Sigmoid colon (tissue), 7 donors: Measurements from ENCODE around the gene ARMC12. TPM values are rescaled to one million over a fixed set of nuclear protein-coding genes. Genes with fewer than 3 reads are reported as not detected.
"Not testable (repeated sequence)": the region's sequence is repeated elsewhere in the genome, so short reads cannot be mapped to it uniquely, and the experiment has no call there.

Experiments
- DNase-seq: peaks from one replicate; pipeline ENCODE4 v3.0.0-alpha.2; 2019
- H3K27ac ChIP-seq, 4 donors: fragments of 200-600 bp; sonication (generic); one replicate each; pipeline ENCODE4 v1.5.1; 2016 to 2019; ENCODE audit warnings: mild to moderate bottlenecking in 1 of 4
- H3K27me3 ChIP-seq, 3 donors: fragments of 200-600 bp; sonication (generic); one replicate each; pipeline ENCODE4 v1.5.1; 2019; ENCODE audit warnings: mild to moderate bottlenecking in 1 of 3
- H3K36me3 ChIP-seq, 4 donors: fragments of 200-600 bp; sonication (generic); one replicate each; pipeline ENCODE4 v1.5.1; 2016 to 2019
- H3K4me1 ChIP-seq, 4 donors: fragments of 200-600 bp; sonication (generic); one replicate each; pipeline ENCODE4 v1.5.1; 2017 to 2019
- H3K4me3 ChIP-seq, 4 donors: fragments of 200-600 bp; sonication (generic); one replicate each; pipeline ENCODE4 v1.5.1; 2017 to 2019; ENCODE audit warnings: mild to moderate bottlenecking in 2 of 4, moderate library complexity in 1 of 4
- H3K9me3 ChIP-seq, 4 donors: fragments of 200-600 bp in 3 of 4; sonication (generic) in 3 of 4; one replicate each; pipeline versions ENCODE4 v1.5.1 to v1.6.1; 2013 to 2019
- CTCF ChIP-seq, 4 experiments: fragments of 450-650 bp in 3 of 4; fragments of 200-600 bp in 1 of 4; IDR thresholded peaks; one replicate each; pipeline ENCODE4 v1.5.1; 2016 to 2019; ENCODE audit warnings: antibody characterized with exemption in 4 of 4, mild to moderate bottlenecking in 3 of 4, moderate library complexity in 2 of 4
- EP300 ChIP-seq, 4 donors: sonication (generic); formaldehyde crosslinking; IDR thresholded peaks; one replicate each; pipeline ENCODE4 v1.6.1; 2017; ENCODE audit warnings: antibody characterized with exemption in 4 of 4
- POLR2A ChIP-seq, 2 donors: fragments of 450-650 bp; IDR thresholded peaks; one replicate each; pipeline ENCODE4 v1.6.1; 2016; ENCODE audit warnings: antibody characterized with exemption in 2 of 2, mild to moderate bottlenecking in 2 of 2, moderate library complexity in 2 of 2
- POLR2AphosphoS5 ChIP-seq, 4 donors: sonication (generic); formaldehyde crosslinking; IDR thresholded peaks; one replicate each; pipeline ENCODE4 v1.6.1; 2017; ENCODE audit warnings: antibody characterized with exemption in 4 of 4
- WGBS, 2 donors: extraction: QIAGEN DNeasy Blood & Tissue Kit; methylation state at CpG; one replicate each; pipeline ENCODE4 v1.1.7; 2013; 5-methylcytosine and 5-hydroxymethylcytosine counted together
- intact Hi-C: fragments of 100-400 bp; cut with DNase I; formaldehyde crosslinking; loops from one replicate; pipeline ENCODE4 v1.15.1; 2023
- polyA plus RNA-seq, 3 donors: library from polyadenylated mRNA; stranded (reverse); fragments of 200-250 nt; gene quantifications; one replicate each; pipeline ENCODE4 v1.2.3, GENCODE V29; 2013
- total RNA-seq, 4 donors: library from RNA; depleted of rRNA; stranded (reverse); fragments of >200 nt; gene quantifications; one replicate each; pipeline ENCODE4 v1.1.0, GENCODE V29; 2016
- donor health status: healthy with polysubstance abuse.
- donor health status: Bipolar disorder and iron deficiency.
- donor health status: healthy.

ARMC12 gene
- total and polyA plus RNA-seq, 7 donors: 0.49 to 5.0 (median 0.86) TPM; not detected in 3

DNA sequence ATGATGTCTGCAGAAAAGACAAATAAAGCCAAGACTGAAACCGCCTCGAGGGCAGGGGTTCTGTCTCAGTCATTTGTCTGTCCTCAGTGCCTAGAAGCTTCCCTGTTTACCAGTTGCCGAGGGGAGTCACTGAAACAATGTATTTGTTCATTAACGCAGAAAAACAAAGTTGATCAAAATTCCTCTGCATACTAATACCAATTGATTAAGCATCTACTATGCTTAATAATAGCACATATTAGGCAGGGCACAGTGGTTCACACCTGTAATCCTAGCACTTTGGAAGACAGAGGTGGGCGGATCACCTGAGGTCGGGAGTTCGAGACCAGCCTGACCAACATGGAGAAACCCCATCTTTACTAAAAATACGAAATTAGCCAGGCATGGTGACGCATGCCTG, 46.3 kb upstream of the ARMC12 start:
- WGBS, 2 donors: 94 to 96% methylated on average over 9 of the region's 9 CpGs
- no peaks in the 10 kb centered on the region for H3K36me3 ChIP-seq
- H3K4me3 ChIP-seq: no peak overlapping the region
- intact Hi-C loops: loop anchor here (2.0 kb wide), 1 partner anchor 28 kb away; no protein-coding TSS in a partner anchor
- H3K27me3 ChIP-seq: no peaks in the 10 kb centered on the region
- TF ChIP-seq POLR2AphosphoS5 (IDR thresholded peaks at IDR 0.05): no peak
- no peak for TF ChIP-seq CTCF (IDR thresholded peaks at IDR 0.05)
- no peak for TF ChIP-seq POLR2A (IDR thresholded peaks at IDR 0.05)
- TF ChIP-seq EP300 (IDR thresholded peaks at IDR 0.05): no peak
- no peak for DNase-seq
- H3K4me1 ChIP-seq: peaks cover 0 to 35% (median 33%) of the 10 kb centered on the region in 4 donors
- H3K9me3 ChIP-seq: no peaks in the 10 kb centered on the region
- H3K27ac ChIP-seq: peak overlapping the region; percentile 97 to 100 (median 98)

- Histone ChIP-seq H3K27ac (peak overlapping the region; percentile 97 to 100 (median 98)), H3K36me3 (no peaks in the 10 kb centered on the region), H3K27me3 (no peaks in the 10 kb centered on the region), H3K4me1 (peaks cover 0 to 32% (median 29%) of the 10 kb centered on the region in 4 donors), H3K9me3 (no peaks in the 10 kb centered on the region), H3K4me3 (no peak overlapping the region)
- TF ChIP-seq POLR2AphosphoS5 (IDR thresholded peaks at IDR 0.05): peak; percentile 48 to 72 (median 62)
- no peak for TF ChIP-seq CTCF (IDR thresholded peaks at IDR 0.05)
- no peak for TF ChIP-seq POLR2A (IDR thresholded peaks at IDR 0.05)
- peak in 3 of 4 donors; percentile 37 to 74 (median 61) for TF ChIP-seq EP300 (IDR thresholded peaks at IDR 0.05)
- DNase-seq: peak; percentile 99
- intact Hi-C loops: loop anchor here (1.0 to 2.0 kb wide), 2 partner anchors 28 to 36 kb away; no protein-coding TSS in a partner anchor
- 60 to 75% methylated on average over 10 of the region's 10 CpGs for WGBS, 2 donors
These were observed 45.6 kb upstream of the ARMC12 start for GRCh38 chr6:35691027-35691824.

DNA sequence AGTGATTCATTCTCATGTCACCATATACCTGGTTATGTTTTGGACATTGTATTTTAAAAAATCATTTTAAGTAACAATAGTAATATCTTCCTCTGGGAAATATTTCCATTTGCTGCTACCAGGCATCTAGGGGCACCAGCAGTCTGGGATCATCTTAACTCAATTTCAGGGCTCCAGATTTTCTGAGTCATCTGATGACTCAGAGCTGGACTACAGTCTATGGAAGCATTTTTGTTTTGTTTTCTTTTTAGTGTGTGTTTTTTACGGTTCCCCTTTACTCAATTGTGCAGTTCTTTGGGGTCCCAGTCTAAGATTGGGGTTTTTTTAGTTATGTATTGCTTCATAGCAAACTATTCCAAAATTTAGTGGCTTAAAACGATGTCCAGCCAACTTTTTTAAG, 42.4 kb upstream of the ARMC12 start:
- no peaks in the 10 kb centered on the region for H3K9me3 ChIP-seq
- H3K4me1 ChIP-seq: peaks cover 0 to 26% (median 24%) of the 10 kb centered on the region in 4 donors
- H3K4me3 ChIP-seq: no peak overlapping the region
- no peaks in the 10 kb centered on the region for H3K36me3 ChIP-seq
- 75 to 87% methylated on average over 2 of the region's 2 CpGs for WGBS, 2 donors
- TF ChIP-seq CTCF (IDR thresholded peaks at IDR 0.05) (no peak), POLR2AphosphoS5 (IDR thresholded peaks at IDR 0.05) (no peak), POLR2A (IDR thresholded peaks at IDR 0.05) (no peak), EP300 (IDR thresholded peaks at IDR 0.05) (no peak)
- no peak for DNase-seq
- no peak overlapping the region for H3K27ac ChIP-seq
- H3K27me3 ChIP-seq: no peaks in the 10 kb centered on the region
- intact Hi-C loops: no loop called here

GRCh38 chr6:35698430-35698829, 38.4 kb upstream of the ARMC12 start:
- H3K27me3 ChIP-seq, H3K4me3 ChIP-seq, intact Hi-C loops, H3K9me3 ChIP-seq, H3K27ac ChIP-seq, DNase-seq, H3K4me1 ChIP-seq, H3K36me3 ChIP-seq: not testable (repeated sequence)
- WGBS, 2 donors: 91 to 94% methylated on average over 7 of the region's 7 CpGs

GRCh38 chr6:35698858-35699257, 38.0 kb upstream of the ARMC12 start:
- no peak overlapping the region for H3K4me3 ChIP-seq
- no peak for DNase-seq
- WGBS, 2 donors: 92 to 93% methylated on average over 3 of the region's 3 CpGs

More at GRCh38 chr6:35698858-35699257, 38.0 kb upstream of the ARMC12 start:
- Histone ChIP-seq H3K36me3 (no peaks in the 10 kb centered on the region), H3K4me1 (no peaks in the 10 kb centered on the region), H3K27ac (no peak overlapping the region), H3K27me3 (no peaks in the 10 kb centered on the region), H3K9me3 (peaks cover 0 to 2% (median 0%) of the 10 kb centered on the region in 4 donors)
- intact Hi-C loops: no loop called here
- TF ChIP-seq CTCF (IDR thresholded peaks at IDR 0.05) (no peak), POLR2AphosphoS5 (IDR thresholded peaks at IDR 0.05) (no peak), POLR2A (IDR thresholded peaks at IDR 0.05) (no peak), EP300 (IDR thresholded peaks at IDR 0.05) (no peak)
